ENCODE results near the gene SH3BP5L.

SH3BP5L gene

GRCh38 chr1:248839168-248839555 lies 13.4 kb upstream of the SH3BP5L start:
- H3K9ac ChIP-seq (ENCODE audit: low read depth, low read length, poor library complexity) = peak overlapping the region; percentile 50
- H3K4ac ChIP-seq (ENCODE audit: low read length) = no peak overlapping the region
- H2BK5ac ChIP-seq (ENCODE audit: low read length) = no peak overlapping the region
- H3K79me1 ChIP-seq (ENCODE audit: low read depth, low read length) = peaks cover 3% of the 10 kb centered on the region
- H2BK15ac ChIP-seq (ENCODE audit: low read length) = no peak overlapping the region
- no peaks in the 10 kb centered on the region for H3K9me3 ChIP-seq (replicated peaks in 1 of 2; ENCODE audit: control insufficient read depth in 2 of 2, insufficient read depth in 1 of 2, low read depth in 1 of 2, low read length in 2 of 2)
- H4K8ac ChIP-seq (ENCODE audit: low read depth, low read length) = no peak overlapping the region
- WGBS, 2 donors (ENCODE audit: extremely low coverage in 2 of 2, insufficient read length in 2 of 2, insufficient replicate concordance in 1 of 2) = no CpG with 5 or more reads among the region's 10 CpGs
- no peak overlapping the region for H2BK12ac ChIP-seq (ENCODE audit: low read length)
- H3K18ac ChIP-seq (ENCODE audit: low read length) = peak overlapping the region; percentile 9
- H3K27ac ChIP-seq (replicated peaks; ENCODE audit: low read length) = peak overlapping the region; percentile 55
- H2AFZ ChIP-seq (ENCODE audit: low read length) = peak overlapping the region; percentile 94
- peaks cover 4% of the 10 kb centered on the region in 2 donors for H3K4me1 ChIP-seq (ENCODE audit: control insufficient read depth in 2 of 2, insufficient read depth in 1 of 2, low read depth in 1 of 2, low read length in 2 of 2)
- DNase-seq (ENCODE audit: low spot score) = no peak
- peak overlapping the region; percentile 72 for H3K4me2 ChIP-seq (ENCODE audit: insufficient read depth, low read length, poor library complexity, severe bottlenecking)
- peaks cover 4 to 21% of the 10 kb centered on the region in 2 donors for H3K36me3 ChIP-seq (replicated peaks in 1 of 2; ENCODE audit: control insufficient read depth in 2 of 2, insufficient read depth in 2 of 2, low read length in 2 of 2)
- H2AK5ac ChIP-seq (ENCODE audit: low read depth, low read length) = peak overlapping the region; percentile 18
- H3K23ac ChIP-seq (ENCODE audit: low read depth, low read length, poor library complexity) = peak overlapping the region; percentile 37
- H2BK120ac ChIP-seq (ENCODE audit: low read depth, low read length) = no peak overlapping the region
- H4K91ac ChIP-seq (ENCODE audit: low read depth, low read length, poor library complexity) = no peak overlapping the region
- H3K14ac ChIP-seq (ENCODE audit: low read length) = no peak overlapping the region
- peak overlapping the region; percentile 82 to 98 for H3K4me3 ChIP-seq (ENCODE audit: low read length in 2 of 2)
- H3K27me3 ChIP-seq (ENCODE audit: control insufficient read depth in 3 of 3, insufficient read depth in 3 of 3, low read depth in 1 of 3, low read length in 3 of 3) = no peaks in the 10 kb centered on the region

GRCh38 chr1:248838357-248839167 lies 12.8 kb upstream of the SH3BP5L start:
- peak overlapping the region; percentile 72 for H3K4me2 ChIP-seq (ENCODE audit: insufficient read depth, low read length, poor library complexity, severe bottlenecking)

GRCh38 chr1:248837781-248838356 lies 12.2 kb upstream of the SH3BP5L start, which contains the start of gene ZNF672:
TSS of gene ZNF672 (plus strand) at chr1:248838224. CDS start at chr1:248847275, 9,051 bp downstream.
- Histone ChIP-seq H3K27me3 (ENCODE audit: control insufficient read depth in 3 of 3, insufficient read depth in 3 of 3, low read depth in 1 of 3, low read length in 3 of 3) (no peaks in the 10 kb centered on the region), H2BK120ac (ENCODE audit: low read depth, low read length) (no peak within 1 kb of the TSS), H2AFZ (ENCODE audit: low read length) (peak within 1 kb of the TSS; percentile 94), H3K27ac (replicated peaks; ENCODE audit: low read length) (peak within 1 kb of the TSS; percentile 75), H3K14ac (ENCODE audit: low read length) (peak within 1 kb of the TSS; percentile 78), H3K9me3 (replicated peaks in 1 of 2; ENCODE audit: control insufficient read depth in 2 of 2, insufficient read depth in 1 of 2, low read depth in 1 of 2, low read length in 2 of 2) (no peaks in the 10 kb centered on the region), H3K4ac (ENCODE audit: low read length) (peak within 1 kb of the TSS; percentile 1), H3K4me2 (ENCODE audit: insufficient read depth, low read length, poor library complexity, severe bottlenecking) (peak within 1 kb of the TSS; percentile 72), H3K79me1 (ENCODE audit: low read depth, low read length) (peaks cover 3% of the 10 kb centered on the region), H3K4me1 (ENCODE audit: control insufficient read depth in 2 of 2, insufficient read depth in 1 of 2, low read depth in 1 of 2, low read length in 2 of 2) (peaks cover 4% of the 10 kb centered on the region in 2 donors), H2BK12ac (ENCODE audit: low read length) (no peak within 1 kb of the TSS), H3K23ac (ENCODE audit: low read depth, low read length, poor library complexity) (peak within 1 kb of the TSS; percentile 37), H2BK5ac (ENCODE audit: low read length) (peak within 1 kb of the TSS; percentile 91), H4K91ac (ENCODE audit: low read depth, low read length, poor library complexity) (no peak within 1 kb of the TSS), H4K8ac (ENCODE audit: low read depth, low read length) (no peak within 1 kb of the TSS), H3K9ac (ENCODE audit: low read depth, low read length, poor library complexity) (peak within 1 kb of the TSS; percentile 99), H3K4me3 (ENCODE audit: low read length in 2 of 2) (peak within 1 kb of the TSS; percentile 82 to 98), H3K36me3 (replicated peaks in 1 of 2; ENCODE audit: control insufficient read depth in 2 of 2, insufficient read depth in 2 of 2, low read length in 2 of 2) (peaks cover 0 to 10% of the 10 kb centered on the region in 2 donors), H2BK15ac (ENCODE audit: low read length) (no peak within 1 kb of the TSS), H2AK5ac (ENCODE audit: low read depth, low read length) (peak within 1 kb of the TSS; percentile 24), H3K18ac (ENCODE audit: low read length) (peak within 1 kb of the TSS; percentile 91)
- DNase-seq (ENCODE audit: low spot score) = peak; percentile 97
- no CpG with 5 or more reads among the region's 48 CpGs for WGBS, 2 donors (ENCODE audit: extremely low coverage in 2 of 2, insufficient read length in 2 of 2, insufficient replicate concordance in 1 of 2)

More at GRCh38 chr1:248838357-248839167, 12.8 kb upstream of the SH3BP5L start:
- Histone ChIP-seq H4K91ac (ENCODE audit: low read depth, low read length, poor library complexity) (no peak overlapping the region), H3K4ac (ENCODE audit: low read length) (peak overlapping the region; percentile 1), H3K23ac (ENCODE audit: low read depth, low read length, poor library complexity) (peak overlapping the region; percentile 37), H3K4me3 (ENCODE audit: low read length in 2 of 2) (peak overlapping the region; percentile 82 to 98), H2BK12ac (ENCODE audit: low read length) (no peak overlapping the region), H3K27ac (replicated peaks; ENCODE audit: low read length) (peak overlapping the region; percentile 75), H3K36me3 (replicated peaks in 1 of 2; ENCODE audit: control insufficient read depth in 2 of 2, insufficient read depth in 2 of 2, low read length in 2 of 2) (peaks cover 4 to 16% of the 10 kb centered on the region in 2 donors), H3K14ac (ENCODE audit: low read length) (peak overlapping the region; percentile 78), H2BK120ac (ENCODE audit: low read depth, low read length) (no peak overlapping the region), H4K8ac (ENCODE audit: low read depth, low read length) (no peak overlapping the region), H3K9ac (ENCODE audit: low read depth, low read length, poor library complexity) (peak overlapping the region; percentile 99), H2BK15ac (ENCODE audit: low read length) (no peak overlapping the region), H3K9me3 (replicated peaks in 1 of 2; ENCODE audit: control insufficient read depth in 2 of 2, insufficient read depth in 1 of 2, low read depth in 1 of 2, low read length in 2 of 2) (no peaks in the 10 kb centered on the region), H2AFZ (ENCODE audit: low read length) (peak overlapping the region; percentile 94), H3K27me3 (ENCODE audit: control insufficient read depth in 3 of 3, insufficient read depth in 3 of 3, low read depth in 1 of 3, low read length in 3 of 3) (no peaks in the 10 kb centered on the region), H2BK5ac (ENCODE audit: low read length) (peak overlapping the region; percentile 91), H3K4me1 (ENCODE audit: control insufficient read depth in 2 of 2, insufficient read depth in 1 of 2, low read depth in 1 of 2, low read length in 2 of 2) (peaks cover 4% of the 10 kb centered on the region in 2 donors), H3K79me1 (ENCODE audit: low read depth, low read length) (peaks cover 3% of the 10 kb centered on the region), H3K18ac (ENCODE audit: low read length) (peak overlapping the region; percentile 91), H2AK5ac (ENCODE audit: low read depth, low read length) (peak overlapping the region; percentile 24)
- no CpG with 5 or more reads among the region's 82 CpGs for WGBS, 2 donors (ENCODE audit: extremely low coverage in 2 of 2, insufficient read length in 2 of 2, insufficient replicate concordance in 1 of 2)
- DNase-seq (ENCODE audit: low spot score) = peak; percentile 87

Data from neuronal stem cell (in vitro differentiated cells).